ENCODE measurements around the gene AGGF1.

DNA sequence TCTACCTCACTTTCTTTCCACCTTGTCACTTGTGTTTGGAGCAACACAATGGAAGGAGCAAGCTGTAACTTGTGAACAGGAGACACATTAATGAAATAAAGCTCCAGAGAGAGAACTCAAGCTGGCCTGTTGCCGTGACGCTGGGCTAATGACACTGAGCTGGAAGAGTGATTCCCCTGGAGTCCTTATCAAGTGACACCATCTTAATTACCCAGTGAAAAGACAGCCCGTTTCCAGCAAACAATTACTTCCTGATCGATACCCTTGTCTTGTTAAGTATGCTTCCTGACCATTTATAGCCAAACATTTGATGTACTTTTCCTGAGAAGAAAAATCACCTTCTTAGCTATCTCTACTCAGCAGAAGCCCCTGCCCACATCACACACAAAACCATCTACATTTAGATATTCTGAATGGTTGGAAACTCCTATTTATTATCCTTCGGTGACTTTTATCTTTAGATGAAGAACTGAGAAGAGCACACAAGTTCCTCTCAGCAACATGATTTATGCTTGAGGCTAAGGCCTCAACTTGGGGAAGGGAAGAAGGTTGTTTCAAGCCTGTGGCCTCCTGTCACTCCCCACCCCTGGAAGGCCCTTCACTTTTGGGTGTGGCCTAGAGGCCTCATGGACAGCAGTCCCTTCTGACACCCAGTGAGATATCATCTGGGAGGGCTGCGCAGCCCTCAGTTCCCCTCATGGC lies 43.2 kb upstream of the AGGF1 start:
- TF ChIP-seq, protein P1, sequence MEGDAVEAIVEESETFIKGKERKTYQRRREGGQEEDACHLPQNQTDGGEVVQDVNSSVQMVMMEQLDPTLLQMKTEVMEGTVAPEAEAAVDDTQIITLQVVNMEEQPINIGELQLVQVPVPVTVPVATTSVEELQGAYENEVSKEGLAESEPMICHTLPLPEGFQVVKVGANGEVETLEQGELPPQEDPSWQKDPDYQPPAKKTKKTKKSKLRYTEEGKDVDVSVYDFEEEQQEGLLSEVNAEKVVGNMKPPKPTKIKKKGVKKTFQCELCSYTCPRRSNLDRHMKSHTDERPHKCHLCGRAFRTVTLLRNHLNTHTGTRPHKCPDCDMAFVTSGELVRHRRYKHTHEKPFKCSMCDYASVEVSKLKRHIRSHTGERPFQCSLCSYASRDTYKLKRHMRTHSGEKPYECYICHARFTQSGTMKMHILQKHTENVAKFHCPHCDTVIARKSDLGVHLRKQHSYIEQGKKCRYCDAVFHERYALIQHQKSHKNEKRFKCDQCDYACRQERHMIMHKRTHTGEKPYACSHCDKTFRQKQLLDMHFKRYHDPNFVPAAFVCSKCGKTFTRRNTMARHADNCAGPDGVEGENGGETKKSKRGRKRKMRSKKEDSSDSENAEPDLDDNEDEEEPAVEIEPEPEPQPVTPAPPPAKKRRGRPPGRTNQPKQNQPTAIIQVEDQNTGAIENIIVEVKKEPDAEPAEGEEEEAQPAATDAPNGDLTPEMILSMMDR (IDR thresholded peaks at IDR 0.05; ENCODE audit: low read depth, low read length) = no peak
- no peak for TF ChIP-seq MAX (IDR thresholded peaks at IDR 0.05; ENCODE audit: low read depth, low read length)
- no peak for TF ChIP-seq MYC (IDR thresholded peaks at IDR 0.05; ENCODE audit: low read depth, low read length)
- TF ChIP-seq POLR2A (IDR thresholded peaks at IDR 0.05; ENCODE audit: extremely low read depth, insufficient read length) = no peak

Measured in NB4 (cell line).